C4-2B (cell line): ENCODE data around the gene GNG8.

Experiments used
- CTCF ChIP-seq: fragments of 450-650 bp; conservative IDR thresholded peaks from 2 replicates; pipeline ENCODE4 v1.5.1; 2017; ENCODE audit warnings: mild to moderate bottlenecking
- ZFX ChIP-seq: fragments of 450-650 bp; IDR thresholded peaks from 2 replicates; pipeline ENCODE4 v1.6.1; 2017

- TF ChIP-seq CTCF (no peak), ZFX (no peak)
Observed at GRCh38 chr19:46646402-46646801, 10.4 kb upstream of the GNG8 start.
